Measurements from ENCODE around the gene SRSF3. TPM values are rescaled to one million over a fixed set of nuclear protein-coding genes. Genes with fewer than 3 reads are reported as not detected.

Gene SRSF3
- total RNA-seq, 2 donors from 2014 or later: 86.4 to 113 TPM

- H3K27ac ChIP-seq: no peak overlapping the region
- no peak overlapping the region for H3K4me3 ChIP-seq
- no peak for DNase-seq
- no peak for ATAC-seq
- intact Hi-C loops (cut with DNase I): no loop called here
- H3K27me3 ChIP-seq: no peaks in the 10 kb centered on the region
- TF ChIP-seq CTCF (IDR thresholded peaks at IDR 0.05) (no peak), POLR2A (IDR thresholded peaks at IDR 0.05) (no peak)
- no peaks in the 10 kb centered on the region for H3K9me3 ChIP-seq
- peaks cover 13 to 22% of the 10 kb centered on the region in 2 donors for H3K36me3 ChIP-seq (replicated peaks in 1 of 2; ENCODE audit: insufficient read depth in 1 of 2, low read depth in 2 of 2)
- H3K4me1 ChIP-seq: peaks cover 83% of the 10 kb centered on the region
- WGBS, 2 donors: 89 to 93% methylated on average over 3 of the region's 3 CpGs
Observed at GRCh38 chr6:36603222-36604089, 9.3 kb downstream of the SRSF3 start.

GRCh38 chr6:36604090-36605060, 10.2 kb downstream of the SRSF3 start:
- ATAC-seq (no peak), DNase-seq (no peak)
- TF ChIP-seq POLR2A (IDR thresholded peaks at IDR 0.05) (no peak), CTCF (IDR thresholded peaks at IDR 0.05) (no peak)
- Histone ChIP-seq H3K4me1 (peaks cover 83% of the 10 kb centered on the region), H3K27me3 (no peaks in the 10 kb centered on the region), H3K4me3 (no peak overlapping the region), H3K36me3 (replicated peaks in 1 of 2; ENCODE audit: insufficient read depth in 1 of 2, low read depth in 2 of 2) (peaks cover 13 to 19% of the 10 kb centered on the region in 2 donors), H3K27ac (no peak overlapping the region), H3K9me3 (no peaks in the 10 kb centered on the region)
- intact Hi-C loops (cut with DNase I): no loop called here
- 90 to 91% methylated on average over 6 of the region's 6 CpGs for WGBS, 2 donors

GRCh38 chr6:36605143-36605542, 11.0 kb downstream of the SRSF3 start:
- ATAC-seq: no peak
- Histone ChIP-seq H3K4me1 (peaks cover 81% of the 10 kb centered on the region), H3K9me3 (no peaks in the 10 kb centered on the region)

More at GRCh38 chr6:36605143-36605542, 11.0 kb downstream of the SRSF3 start:
- DNase-seq: no peak
- intact Hi-C loops (cut with DNase I): no loop called here
- Histone ChIP-seq H3K27me3 (no peaks in the 10 kb centered on the region), H3K27ac (no peak overlapping the region), H3K4me3 (no peak overlapping the region), H3K36me3 (replicated peaks in 1 of 2; ENCODE audit: insufficient read depth in 1 of 2, low read depth in 2 of 2) (peaks cover 7 to 14% of the 10 kb centered on the region in 2 donors)
- 62 to 73% methylated on average over 5 of the region's 5 CpGs for WGBS, 2 donors
- TF ChIP-seq CTCF (IDR thresholded peaks at IDR 0.05): no peak
